ENCODE results near the gene IRGQ.

The IRGQ gene

GRCh38 chr19:43599635-43600295 lies 3.8 kb upstream of the IRGQ start:
- Histone ChIP-seq H3K79me2 (ENCODE audit: control insufficient read depth, low read length) (peaks cover 48% of the 10 kb centered on the region), H3K27ac (ENCODE audit: low read depth, low read length) (no peak overlapping the region), H3K4me1 (ENCODE audit: control insufficient read depth, low read length) (peaks cover 23% of the 10 kb centered on the region), H3K9me3 (ENCODE audit: control insufficient read depth, insufficient read depth, low read length) (no peaks in the 10 kb centered on the region), H4K20me1 (ENCODE audit: control insufficient read depth, insufficient read depth, low read depth, low read length) (no peaks in the 10 kb centered on the region), H3K4me3 (ENCODE audit: low read length) (no peak overlapping the region), H3K27me3 (ENCODE audit: control insufficient read depth, low read length) (no peaks in the 10 kb centered on the region), H3K9me2 (replicated peaks; ENCODE audit: control insufficient read depth, low read length) (no peaks in the 10 kb centered on the region), H3F3A (ENCODE audit: control insufficient read depth, insufficient read depth) (peaks cover 3% of the 10 kb centered on the region; the same call in 1 of the 2 replicates), H3K4me2 (ENCODE audit: low read length) (no peak overlapping the region), H3K36me3 (ENCODE audit: control insufficient read depth, low read length) (peaks cover 35% of the 10 kb centered on the region)
- TF ChIP-seq EZH2phosphoT487 (IDR thresholded peaks at IDR 0.05; ENCODE audit: borderline replicate concordance, low read length), result no peak
- TF ChIP-seq, protein P1, sequence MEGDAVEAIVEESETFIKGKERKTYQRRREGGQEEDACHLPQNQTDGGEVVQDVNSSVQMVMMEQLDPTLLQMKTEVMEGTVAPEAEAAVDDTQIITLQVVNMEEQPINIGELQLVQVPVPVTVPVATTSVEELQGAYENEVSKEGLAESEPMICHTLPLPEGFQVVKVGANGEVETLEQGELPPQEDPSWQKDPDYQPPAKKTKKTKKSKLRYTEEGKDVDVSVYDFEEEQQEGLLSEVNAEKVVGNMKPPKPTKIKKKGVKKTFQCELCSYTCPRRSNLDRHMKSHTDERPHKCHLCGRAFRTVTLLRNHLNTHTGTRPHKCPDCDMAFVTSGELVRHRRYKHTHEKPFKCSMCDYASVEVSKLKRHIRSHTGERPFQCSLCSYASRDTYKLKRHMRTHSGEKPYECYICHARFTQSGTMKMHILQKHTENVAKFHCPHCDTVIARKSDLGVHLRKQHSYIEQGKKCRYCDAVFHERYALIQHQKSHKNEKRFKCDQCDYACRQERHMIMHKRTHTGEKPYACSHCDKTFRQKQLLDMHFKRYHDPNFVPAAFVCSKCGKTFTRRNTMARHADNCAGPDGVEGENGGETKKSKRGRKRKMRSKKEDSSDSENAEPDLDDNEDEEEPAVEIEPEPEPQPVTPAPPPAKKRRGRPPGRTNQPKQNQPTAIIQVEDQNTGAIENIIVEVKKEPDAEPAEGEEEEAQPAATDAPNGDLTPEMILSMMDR (IDR thresholded peaks at IDR 0.05; ENCODE audit: low read depth, low read length, poor library complexity, severe bottlenecking), result peak; percentile 12

DNA sequence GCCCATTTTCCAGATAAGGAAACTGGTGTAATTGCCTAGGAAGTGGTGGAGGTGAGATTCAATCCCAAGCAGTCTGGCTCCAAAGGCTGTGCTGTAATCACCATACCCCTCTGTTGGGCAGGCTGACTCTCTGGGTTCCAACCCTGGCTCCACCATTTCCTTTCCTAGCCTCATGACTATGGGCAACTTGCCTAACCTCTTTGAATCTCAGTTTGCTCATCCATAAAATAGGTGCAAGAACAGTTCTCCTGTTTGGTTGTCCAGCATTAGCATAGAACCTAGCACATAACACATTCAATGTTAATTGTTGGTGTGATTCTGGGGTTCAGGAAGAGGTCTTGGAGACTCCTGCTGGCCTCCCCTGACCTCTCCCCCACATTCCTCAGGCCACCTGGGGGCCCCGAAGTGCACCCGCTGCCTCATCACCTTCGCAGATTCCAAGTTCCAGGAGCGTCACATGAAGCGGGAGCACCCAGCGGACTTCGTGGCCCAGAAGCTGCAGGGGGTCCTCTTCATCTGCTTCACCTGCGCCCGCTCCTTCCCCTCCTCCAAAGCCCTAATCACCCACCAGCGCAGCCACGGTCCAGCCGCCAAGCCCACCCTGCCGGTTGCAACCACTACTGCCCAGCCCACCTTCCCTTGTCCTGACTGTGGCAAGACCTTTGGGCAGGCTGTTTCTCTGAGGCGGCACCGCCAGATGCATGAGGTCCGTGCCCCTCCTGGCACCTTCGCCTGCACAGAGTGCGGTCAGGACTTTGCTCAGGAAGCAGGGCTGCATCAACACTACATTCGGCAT lies 2.7 kb upstream of the IRGQ start:
- Histone ChIP-seq H3K4me1 (ENCODE audit: control insufficient read depth, low read length) (peaks cover 19% of the 10 kb centered on the region), H3K27ac (ENCODE audit: low read depth, low read length) (no peak overlapping the region), H3K9me3 (ENCODE audit: control insufficient read depth, insufficient read depth, low read length) (no peaks in the 10 kb centered on the region), H3K4me3 (ENCODE audit: low read length) (peak overlapping the region; percentile 83; the same call in 1 of the 2 replicates), H3K27me3 (ENCODE audit: control insufficient read depth, low read length) (no peaks in the 10 kb centered on the region), H3K36me3 (ENCODE audit: control insufficient read depth, low read length) (peaks cover 42% of the 10 kb centered on the region), H3K9me2 (replicated peaks; ENCODE audit: control insufficient read depth, low read length) (no peaks in the 10 kb centered on the region), H3F3A (ENCODE audit: control insufficient read depth, insufficient read depth) (peaks cover 3% of the 10 kb centered on the region; the same call in 1 of the 2 replicates), H3K79me2 (ENCODE audit: control insufficient read depth, low read length) (peaks cover 56% of the 10 kb centered on the region), H3K4me2 (ENCODE audit: low read length) (peak overlapping the region; percentile 90), H4K20me1 (ENCODE audit: control insufficient read depth, insufficient read depth, low read depth, low read length) (no peaks in the 10 kb centered on the region)
- no peak for TF ChIP-seq EZH2phosphoT487 (IDR thresholded peaks at IDR 0.05; ENCODE audit: borderline replicate concordance, low read length)
- TF ChIP-seq, protein P1 (IDR thresholded peaks at IDR 0.05; ENCODE audit: low read depth, low read length, poor library complexity, severe bottlenecking), result no peak

- H3K4me3 ChIP-seq (ENCODE audit: low read length), result peak overlapping the region; percentile 83
- peaks cover 44% of the 10 kb centered on the region for H3K36me3 ChIP-seq (ENCODE audit: control insufficient read depth, low read length)
- no peak for TF ChIP-seq EZH2phosphoT487 (IDR thresholded peaks at IDR 0.05; ENCODE audit: borderline replicate concordance, low read length)
- TF ChIP-seq, protein P1 (IDR thresholded peaks at IDR 0.05; ENCODE audit: low read depth, low read length, poor library complexity, severe bottlenecking), result no peak
- H3K27me3 ChIP-seq (ENCODE audit: control insufficient read depth, low read length), result no peaks in the 10 kb centered on the region
- H4K20me1 ChIP-seq (ENCODE audit: control insufficient read depth, insufficient read depth, low read depth, low read length), result no peaks in the 10 kb centered on the region
- no peak overlapping the region for H3K27ac ChIP-seq (ENCODE audit: low read depth, low read length)
- peaks cover 3% of the 10 kb centered on the region; the same call in 1 of the 2 replicates for H3F3A ChIP-seq (ENCODE audit: control insufficient read depth, insufficient read depth)
- peaks cover 57% of the 10 kb centered on the region for H3K79me2 ChIP-seq (ENCODE audit: control insufficient read depth, low read length)
- peak overlapping the region; percentile 90 for H3K4me2 ChIP-seq (ENCODE audit: low read length)
- no peaks in the 10 kb centered on the region for H3K9me2 ChIP-seq (replicated peaks; ENCODE audit: control insufficient read depth, low read length)
- peaks cover 18% of the 10 kb centered on the region for H3K4me1 ChIP-seq (ENCODE audit: control insufficient read depth, low read length)
- no peaks in the 10 kb centered on the region for H3K9me3 ChIP-seq (ENCODE audit: control insufficient read depth, insufficient read depth, low read length)
These were observed 1.9 kb upstream of the IRGQ start for GRCh38 chr19:43597876-43598275.

Data from DOHH2 (cell line).